Retinal pigment epithelial cell (primary cell): ENCODE data around the gene RELL1.

Experiments
- DNase-seq: peaks from one replicate; pipeline ENCODE4 v3.0.0-alpha.2; 2010; ENCODE audit warnings: low read depth
- H3K4me3 ChIP-seq: 2 replicates; pipeline ENCODE4 v1.5.1; 2011; ENCODE audit warnings: mild to moderate bottlenecking, low read length, control low read depth, moderate library complexity
- TF ChIP-seq, protein P1 (sequence below): conservative IDR thresholded peaks from 2 replicates; pipeline ENCODE4 v1.5.1; 2011; ENCODE audit warnings: low read depth, low read length, control low read depth, inconsistent platforms

The RELL1 gene, protein sequence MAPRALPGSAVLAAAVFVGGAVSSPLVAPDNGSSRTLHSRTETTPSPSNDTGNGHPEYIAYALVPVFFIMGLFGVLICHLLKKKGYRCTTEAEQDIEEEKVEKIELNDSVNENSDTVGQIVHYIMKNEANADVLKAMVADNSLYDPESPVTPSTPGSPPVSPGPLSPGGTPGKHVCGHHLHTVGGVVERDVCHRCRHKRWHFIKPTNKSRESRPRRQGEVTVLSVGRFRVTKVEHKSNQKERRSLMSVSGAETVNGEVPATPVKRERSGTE

DNA sequence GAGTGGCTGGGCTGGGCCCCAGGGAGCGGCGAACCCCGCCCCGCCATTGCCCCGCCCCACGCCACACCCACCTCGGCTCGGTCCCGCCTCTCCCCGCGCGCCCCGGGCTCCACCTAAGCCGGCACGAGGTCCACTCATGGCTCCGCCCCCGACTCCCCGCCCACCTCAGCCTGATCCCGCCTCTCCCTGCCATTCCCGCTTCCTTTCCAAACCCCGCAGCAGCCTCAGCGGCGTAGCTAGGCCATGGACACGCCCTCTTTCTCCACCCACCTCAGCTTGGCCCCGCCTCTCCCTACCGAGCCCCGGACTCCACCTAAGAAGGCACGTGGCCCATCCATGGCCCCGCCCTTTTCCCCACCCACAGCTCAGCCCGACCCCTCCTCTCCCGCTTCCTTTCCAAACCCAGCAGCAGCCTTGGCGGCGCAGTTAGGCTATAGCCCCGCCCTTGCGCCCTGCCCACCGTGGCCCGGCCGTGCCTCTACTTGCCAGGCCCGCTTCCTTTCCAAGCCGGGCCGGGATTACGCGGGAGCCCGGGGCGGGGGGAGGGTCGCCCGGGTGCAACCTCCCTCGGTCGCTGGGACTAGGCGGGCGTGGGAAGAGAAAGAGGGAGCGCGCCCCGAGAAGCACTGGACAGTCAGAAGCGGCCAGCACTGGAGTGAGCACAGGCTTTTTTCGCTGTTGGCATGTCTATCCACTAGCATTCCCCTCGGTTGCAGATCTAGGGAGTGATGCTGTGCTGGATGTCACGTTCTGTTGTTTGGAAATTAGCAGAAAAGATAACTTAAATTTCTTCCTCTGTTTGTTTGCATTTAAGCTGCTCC lies at the start of gene RELL1:
RELL1 (minus strand) TSS at position 4 of the 821 bp plus-strand sequence. CDS start 89 bp downstream, outside the sequence.
- DNase-seq = peak; percentile 98
- TF ChIP-seq, protein P1, sequence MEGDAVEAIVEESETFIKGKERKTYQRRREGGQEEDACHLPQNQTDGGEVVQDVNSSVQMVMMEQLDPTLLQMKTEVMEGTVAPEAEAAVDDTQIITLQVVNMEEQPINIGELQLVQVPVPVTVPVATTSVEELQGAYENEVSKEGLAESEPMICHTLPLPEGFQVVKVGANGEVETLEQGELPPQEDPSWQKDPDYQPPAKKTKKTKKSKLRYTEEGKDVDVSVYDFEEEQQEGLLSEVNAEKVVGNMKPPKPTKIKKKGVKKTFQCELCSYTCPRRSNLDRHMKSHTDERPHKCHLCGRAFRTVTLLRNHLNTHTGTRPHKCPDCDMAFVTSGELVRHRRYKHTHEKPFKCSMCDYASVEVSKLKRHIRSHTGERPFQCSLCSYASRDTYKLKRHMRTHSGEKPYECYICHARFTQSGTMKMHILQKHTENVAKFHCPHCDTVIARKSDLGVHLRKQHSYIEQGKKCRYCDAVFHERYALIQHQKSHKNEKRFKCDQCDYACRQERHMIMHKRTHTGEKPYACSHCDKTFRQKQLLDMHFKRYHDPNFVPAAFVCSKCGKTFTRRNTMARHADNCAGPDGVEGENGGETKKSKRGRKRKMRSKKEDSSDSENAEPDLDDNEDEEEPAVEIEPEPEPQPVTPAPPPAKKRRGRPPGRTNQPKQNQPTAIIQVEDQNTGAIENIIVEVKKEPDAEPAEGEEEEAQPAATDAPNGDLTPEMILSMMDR = no peak
- H3K4me3 ChIP-seq = peak within 1 kb of the TSS; percentile 60

DNA sequence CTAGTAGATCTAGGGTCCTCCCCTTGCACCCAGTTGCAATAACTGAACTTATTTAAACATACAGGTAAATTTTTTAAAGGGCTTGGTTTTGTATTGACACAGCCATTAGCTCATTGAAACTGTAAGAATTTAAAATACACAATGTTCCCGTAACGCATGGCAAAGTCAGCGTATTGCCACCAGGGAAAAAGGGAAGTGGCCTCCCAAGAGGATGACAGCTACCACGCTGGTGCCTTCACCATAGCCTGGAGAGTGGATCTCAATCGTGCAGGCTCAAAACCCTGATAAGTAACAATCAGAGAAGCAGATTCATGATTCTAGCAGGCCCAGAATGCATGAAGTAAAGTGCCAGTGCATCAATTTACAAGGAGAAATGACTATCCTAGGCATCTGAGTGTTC lies 49.4 kb upstream of the RELL1 start:
- DNase-seq = no peak
- TF ChIP-seq, protein P1 = no peak

DNA sequence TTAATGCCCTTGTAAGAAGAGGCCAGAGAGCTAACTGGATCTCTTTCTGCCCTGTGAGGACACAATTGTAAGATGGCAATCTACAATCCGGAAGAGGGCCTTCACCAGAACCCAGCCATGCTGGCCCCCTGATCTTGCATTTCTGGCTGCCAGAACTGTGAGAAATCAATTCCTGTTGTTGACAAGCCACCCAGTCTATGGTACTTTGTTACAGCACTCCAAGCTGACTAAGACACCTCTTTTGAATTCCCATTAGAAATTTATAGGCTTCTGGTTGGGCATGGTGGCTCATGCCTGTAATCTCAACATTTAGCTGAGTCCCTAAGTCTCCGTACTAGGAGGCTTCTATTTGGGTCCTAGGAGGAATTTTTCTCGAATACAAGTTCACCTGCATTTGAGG lies 48.8 kb upstream of the RELL1 start:
- no peak overlapping the region for H3K4me3 ChIP-seq
- no peak for DNase-seq
- TF ChIP-seq, protein P1 = no peak

More for the DNA sequence above, 49.4 kb upstream of the RELL1 start:
- no peak overlapping the region for H3K4me3 ChIP-seq

DNA sequence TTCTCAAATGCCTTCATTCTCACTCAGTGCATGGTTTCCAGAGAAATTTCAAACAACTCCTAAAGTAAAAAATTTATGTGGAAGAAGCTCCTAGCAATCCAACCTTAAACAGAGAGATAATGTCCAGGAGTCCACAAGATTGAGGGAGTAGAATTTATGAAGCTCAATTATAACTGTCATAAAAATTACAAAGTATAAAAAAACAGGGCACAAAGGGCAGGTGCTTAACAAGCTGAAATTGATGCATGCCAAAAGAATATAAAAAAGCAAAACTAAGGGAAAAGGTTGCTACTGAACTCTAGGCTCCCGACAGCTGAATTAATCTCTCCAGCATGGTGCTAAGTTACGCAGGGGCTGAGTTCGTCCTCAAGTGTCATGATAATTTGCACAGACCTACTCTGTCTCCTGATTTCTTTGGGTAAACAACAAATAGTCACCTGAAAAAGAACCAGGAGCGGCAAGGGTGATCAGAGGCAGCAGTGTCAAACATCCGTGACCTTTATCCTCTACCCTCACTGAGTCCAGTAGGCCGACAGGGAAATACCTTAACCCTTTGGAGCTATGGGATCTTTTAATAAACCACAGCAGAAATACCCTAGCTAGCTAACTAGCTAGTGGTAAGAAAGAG lies 47.2 kb upstream of the RELL1 start:
- DNase-seq = no peak
- H3K4me3 ChIP-seq = no peak overlapping the region
- TF ChIP-seq, protein P1 = no peak

DNA sequence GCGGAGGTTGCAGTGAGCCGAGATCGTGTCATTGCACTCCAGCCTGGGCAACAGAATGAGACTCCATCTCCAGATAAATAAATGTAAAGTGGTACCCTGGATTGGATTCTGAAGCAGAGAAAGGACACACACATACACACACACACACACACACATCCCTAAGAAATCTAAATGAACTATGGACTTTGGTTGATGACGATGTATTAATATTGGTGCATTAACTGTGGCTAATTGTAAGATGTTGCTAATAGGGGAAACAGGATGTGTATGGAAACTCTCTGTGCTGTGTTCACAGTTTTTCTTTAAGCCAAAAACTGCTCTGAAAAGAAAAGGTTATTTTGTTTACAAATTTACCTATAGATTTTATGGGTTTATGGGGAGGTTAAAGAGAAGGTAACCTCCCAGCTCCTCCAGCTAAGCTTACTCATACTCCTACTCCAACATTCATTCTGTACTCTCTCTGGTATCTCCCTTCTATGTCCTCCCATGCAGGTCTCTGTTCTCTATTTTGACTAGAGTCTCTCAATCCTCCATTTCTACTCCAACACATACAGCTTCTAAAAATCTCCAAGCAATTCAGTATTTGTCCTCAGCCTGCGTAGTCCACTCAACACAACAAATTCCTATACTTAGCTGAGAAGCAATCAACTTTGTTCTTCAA lies 46.5 kb upstream of the RELL1 start:
- H3K4me3 ChIP-seq = no peak overlapping the region
- TF ChIP-seq, protein P1 = no peak
- no peak for DNase-seq

DNA sequence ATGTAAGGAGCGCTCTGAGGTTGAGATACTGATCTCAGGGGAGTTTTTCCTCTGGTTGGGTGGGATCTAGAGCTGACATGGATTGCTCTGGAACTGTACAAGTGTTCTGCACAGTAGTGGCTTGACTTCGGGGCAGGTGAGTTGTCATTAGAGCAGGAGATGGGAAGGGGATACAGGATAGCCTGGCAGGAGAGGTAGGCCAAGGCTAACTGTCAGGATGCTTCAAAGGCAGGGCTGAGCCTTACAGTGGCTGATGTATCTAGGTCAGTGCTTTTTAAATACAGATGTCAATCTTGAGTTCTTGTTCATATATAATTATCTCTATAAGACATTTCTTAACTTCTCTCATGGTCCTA lies 43.5 kb upstream of the RELL1 start:
- DNase-seq = no peak
- H3K4me3 ChIP-seq = no peak overlapping the region
- TF ChIP-seq, protein P1 = no peak
